ENCODE results near the gene EHBP1L1.

EHBP1L1 gene

GRCh38 chr11:65580031-65580692 lies 4.3 kb downstream of the EHBP1L1 start:
- no peak for DNase-seq

- DNase-seq, result no peak
Observed at GRCh38 chr11:65580756-65581155, 4.9 kb downstream of the EHBP1L1 start.

GRCh38 chr11:65581928-65582327 lies 6.1 kb downstream of the EHBP1L1 start:
- no peak for DNase-seq

DNA sequence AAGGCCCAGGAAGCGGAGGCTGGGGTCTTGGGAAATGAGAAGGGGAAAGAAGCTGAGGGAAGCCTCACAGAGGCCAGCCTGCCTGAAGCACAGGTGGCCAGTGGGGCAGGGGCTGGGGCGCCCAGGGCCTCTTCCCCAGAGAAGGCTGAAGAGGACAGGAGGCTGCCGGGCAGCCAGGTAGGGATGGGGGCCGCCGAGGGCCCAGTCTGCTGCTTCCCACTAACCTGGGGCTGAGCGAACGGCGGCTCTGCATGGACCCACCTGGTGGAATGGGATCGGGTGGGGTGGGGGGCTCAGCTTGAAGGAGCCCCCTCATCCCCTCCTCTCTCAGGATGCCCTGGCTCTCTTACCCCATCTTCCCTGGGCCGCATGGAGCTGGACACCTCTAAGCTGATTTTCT lies 7.7 kb downstream of the EHBP1L1 start:
- DNase-seq, result no peak

- DNase-seq, result no peak
Observed at GRCh38 chr11:65584106-65584505, 8.3 kb downstream of the EHBP1L1 start.

DNA sequence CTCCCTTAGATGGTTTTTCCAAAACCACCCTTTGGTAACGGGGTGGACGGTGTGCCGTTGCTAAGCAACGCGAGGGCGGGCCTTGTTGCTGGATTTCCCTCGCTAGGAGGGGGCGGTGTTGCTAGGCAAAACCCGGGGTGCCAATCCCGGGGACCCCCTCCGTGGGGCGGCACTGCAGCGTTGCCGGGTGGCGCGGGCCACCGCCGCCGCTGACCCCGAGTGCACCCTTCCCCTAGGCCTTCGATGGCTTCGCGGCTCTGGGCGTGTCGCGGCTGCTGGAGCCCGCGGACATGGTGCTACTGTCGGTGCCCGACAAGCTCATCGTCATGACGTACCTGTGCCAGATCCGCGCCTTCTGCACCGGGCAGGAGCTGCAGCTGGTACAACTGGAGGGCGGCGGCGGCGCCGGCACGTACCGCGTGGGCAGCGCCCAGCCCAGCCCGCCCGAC lies 8.9 kb downstream of the EHBP1L1 start:
- no peak for DNase-seq

GRCh38 chr11:65585396-65586246 lies 9.8 kb downstream of the EHBP1L1 start:
- no peak for DNase-seq

- no peak for DNase-seq
Observed at GRCh38 chr11:65586247-65586630, 10.4 kb downstream of the EHBP1L1 start.

DNA sequence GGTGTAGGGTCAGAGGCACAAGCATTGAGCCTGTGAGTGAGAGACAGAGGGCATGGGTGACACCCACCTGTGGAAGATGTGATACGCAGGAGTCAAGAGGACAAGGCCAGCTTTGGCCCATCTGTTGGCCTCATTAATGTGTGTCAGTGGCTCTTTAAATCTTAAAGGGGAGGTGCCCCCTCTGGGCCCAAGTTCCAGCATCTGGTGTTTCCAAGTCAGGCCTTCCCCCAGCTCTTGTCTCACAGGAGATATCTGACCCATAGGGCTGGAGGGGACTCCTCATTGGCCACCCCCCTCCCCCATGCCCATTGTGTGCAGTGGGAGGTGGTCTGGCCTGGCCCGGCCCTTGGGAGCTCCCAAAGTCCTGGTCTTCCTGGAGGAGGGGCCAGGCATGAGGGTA lies 10.8 kb downstream of the EHBP1L1 start:
- no peak for DNase-seq

DNA sequence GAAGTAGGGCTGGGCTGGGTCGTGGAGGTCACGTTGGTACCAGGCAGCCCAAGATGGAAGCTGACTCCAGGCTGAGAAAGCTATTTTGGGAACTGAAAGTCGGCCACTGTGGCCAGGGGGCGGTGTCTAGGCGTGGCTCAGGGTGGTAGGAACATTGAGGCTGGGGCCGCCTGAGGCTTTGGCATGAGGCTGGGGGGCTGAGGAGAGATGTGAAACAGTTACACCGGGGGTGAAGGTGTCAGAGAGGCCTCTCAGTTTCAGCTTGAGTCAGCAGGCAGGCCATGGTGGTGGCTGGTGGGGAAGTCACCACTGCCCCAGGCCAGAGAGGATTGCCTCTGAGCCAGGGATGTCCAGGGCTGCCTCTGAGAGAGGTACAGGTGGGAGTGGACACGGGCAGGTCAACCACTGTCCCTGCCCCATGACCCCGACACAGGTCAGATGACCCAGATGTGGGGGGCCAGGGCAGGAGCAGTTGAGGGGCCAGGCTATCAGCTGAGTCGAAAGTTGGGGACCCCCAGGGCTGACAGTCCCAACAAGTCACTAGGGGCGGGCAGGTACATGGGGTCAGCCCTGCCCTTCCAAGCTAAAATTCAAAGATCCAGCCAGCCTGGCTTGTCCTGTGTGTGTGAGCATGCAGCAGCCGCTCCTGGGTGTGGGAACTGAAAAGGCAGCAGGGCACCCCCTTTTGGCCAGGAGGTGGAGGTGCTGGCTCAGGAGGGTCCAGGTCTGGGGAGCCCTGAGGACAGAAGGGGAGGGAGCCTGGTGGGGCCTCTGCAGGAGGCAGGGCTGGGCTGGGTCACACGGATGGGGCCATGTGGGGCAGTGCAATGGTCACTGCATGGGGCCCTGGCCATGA lies 12.6 kb downstream of the EHBP1L1 start:
- DNase-seq, result no peak

- no peak for DNase-seq
Observed at GRCh38 chr11:65589444-65590239, 13.8 kb downstream of the EHBP1L1 start.

- no peak for DNase-seq
Observed at GRCh38 chr11:65590240-65590738, 14.4 kb downstream of the EHBP1L1 start.

- no peak for DNase-seq
Observed at GRCh38 chr11:65591939-65592857, 16.3 kb downstream of the EHBP1L1 start.

- no peak for DNase-seq
Observed at GRCh38 chr11:65592858-65593517, 17.1 kb downstream of the EHBP1L1 start.

DNA sequence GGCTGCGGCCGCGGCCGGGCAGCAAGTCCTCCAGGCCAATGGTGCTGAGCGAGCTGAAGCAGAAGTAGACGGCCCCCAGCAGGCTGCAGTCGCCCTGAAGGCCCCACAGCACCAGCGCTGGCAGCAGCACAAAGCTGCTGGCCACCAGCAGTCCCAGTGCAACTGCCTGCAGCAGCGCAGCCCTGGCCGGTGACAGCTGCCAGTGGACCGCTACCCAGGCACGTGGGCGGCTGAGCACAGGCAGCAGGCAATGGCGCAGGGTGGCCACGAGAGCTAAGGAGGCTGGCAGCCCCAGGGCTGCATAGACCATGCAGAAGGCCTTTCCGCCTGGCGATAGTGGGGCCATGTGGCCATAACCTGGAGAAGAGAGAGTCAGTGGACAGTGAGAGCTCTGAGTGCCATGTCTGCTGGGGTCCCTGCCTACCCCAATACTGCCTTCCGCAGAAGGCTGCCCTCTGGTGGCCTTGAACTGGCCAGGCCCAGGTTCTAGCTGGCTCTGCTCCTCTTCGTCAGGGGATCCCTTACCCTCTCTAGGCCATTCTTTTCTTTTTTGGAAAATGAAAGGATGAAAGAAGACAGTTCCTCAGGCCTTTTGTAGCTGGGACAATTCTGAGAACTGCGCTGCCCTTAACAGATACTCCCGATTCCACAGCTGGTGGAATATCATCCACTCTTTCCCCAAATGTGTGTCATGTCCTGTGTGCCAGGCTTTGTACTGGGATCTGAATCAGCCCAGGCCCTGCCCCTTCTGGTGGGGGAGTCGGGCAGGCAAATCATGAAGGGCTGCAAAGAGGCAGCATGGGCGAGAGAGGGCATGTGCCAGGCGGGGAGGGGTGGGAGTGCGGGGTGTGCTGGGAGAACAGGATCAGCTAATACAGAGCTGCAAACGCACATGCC lies 17.9 kb downstream of the EHBP1L1 start:
- no peak for DNase-seq

DNA sequence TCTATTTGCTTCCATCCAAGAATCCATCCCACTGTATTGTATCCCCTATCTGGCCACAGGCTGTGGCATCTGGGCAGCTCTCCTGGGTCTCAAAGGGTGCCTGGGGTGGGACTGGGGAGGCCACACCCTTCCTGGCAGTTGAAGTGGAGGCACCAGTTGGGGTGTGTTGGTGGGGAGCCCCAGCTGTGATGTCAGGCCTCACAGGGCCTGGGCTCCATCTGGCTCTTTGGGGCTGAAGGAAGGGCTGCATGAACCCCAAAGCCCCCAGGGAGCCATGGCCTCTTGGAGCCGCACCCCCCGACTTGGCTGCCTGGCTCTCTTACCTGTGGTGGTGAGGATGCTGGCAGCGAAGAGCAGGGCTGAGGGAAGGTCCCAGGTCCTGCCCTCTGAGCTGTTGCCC lies 19.3 kb downstream of the EHBP1L1 start:
- no peak for DNase-seq

DNA sequence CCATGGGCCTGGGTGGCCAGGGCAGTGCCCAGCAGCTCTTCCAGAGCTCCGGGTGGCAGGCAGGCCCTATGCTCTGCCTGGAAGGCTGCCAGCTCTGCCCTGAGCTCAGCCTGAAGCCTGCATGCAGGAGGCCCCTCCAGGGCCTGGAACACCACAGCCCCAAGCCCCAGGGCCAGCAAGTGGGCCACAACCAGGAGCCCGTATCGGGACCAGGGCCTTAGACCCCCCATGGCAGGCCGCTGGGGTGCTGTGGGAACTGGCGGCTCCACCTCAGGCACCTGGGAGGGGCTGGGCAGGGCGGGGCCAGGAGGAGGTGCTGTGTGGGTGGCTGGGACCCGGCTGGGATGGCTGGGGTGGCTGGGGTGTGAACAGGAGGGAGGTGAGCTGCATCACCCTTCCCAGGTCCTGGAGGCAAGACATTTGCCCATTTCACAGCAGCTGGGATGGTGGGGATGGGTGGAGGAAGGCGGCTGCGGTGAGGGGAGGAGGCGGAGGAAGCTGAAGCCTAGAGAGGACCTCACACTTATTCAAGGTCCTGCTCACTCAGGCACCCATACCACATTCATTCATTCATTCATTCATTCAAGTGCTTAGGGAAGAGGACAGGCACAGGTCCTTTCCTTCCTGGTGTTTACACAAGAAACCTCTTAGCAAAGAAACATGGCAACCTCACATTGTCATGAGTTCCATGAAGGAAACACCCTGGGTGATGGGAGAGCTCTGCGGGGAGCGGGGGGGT lies 19.9 kb downstream of the EHBP1L1 start, which contains the start of gene KCNK7:
TSS of gene KCNK7 (minus strand) at position 258 of the 739 bp plus-strand sequence. CDS start at position 230, 28 bp downstream.
- DNase-seq, result no peak

DNA sequence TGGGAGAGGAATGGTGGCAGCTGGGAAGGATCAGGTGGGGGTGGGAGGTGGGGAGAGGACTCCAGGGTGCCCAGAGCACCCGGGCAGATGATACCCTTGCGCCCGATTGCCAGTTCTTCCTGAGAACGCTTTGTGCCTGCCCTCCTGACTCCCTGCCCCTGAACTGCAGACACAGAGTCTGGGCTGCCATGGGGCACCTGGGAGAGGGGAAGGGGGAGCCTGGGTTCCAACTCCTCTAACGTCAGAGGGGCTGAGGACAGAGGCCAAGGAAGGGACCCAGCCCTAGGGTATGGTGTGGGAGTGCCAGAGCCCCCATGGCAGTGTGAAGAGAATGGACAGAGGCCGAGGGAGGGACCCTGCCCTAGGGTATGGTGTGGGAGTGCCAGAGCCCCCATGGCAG lies 20.7 kb downstream of the EHBP1L1 start:
- no peak for DNase-seq

DNA sequence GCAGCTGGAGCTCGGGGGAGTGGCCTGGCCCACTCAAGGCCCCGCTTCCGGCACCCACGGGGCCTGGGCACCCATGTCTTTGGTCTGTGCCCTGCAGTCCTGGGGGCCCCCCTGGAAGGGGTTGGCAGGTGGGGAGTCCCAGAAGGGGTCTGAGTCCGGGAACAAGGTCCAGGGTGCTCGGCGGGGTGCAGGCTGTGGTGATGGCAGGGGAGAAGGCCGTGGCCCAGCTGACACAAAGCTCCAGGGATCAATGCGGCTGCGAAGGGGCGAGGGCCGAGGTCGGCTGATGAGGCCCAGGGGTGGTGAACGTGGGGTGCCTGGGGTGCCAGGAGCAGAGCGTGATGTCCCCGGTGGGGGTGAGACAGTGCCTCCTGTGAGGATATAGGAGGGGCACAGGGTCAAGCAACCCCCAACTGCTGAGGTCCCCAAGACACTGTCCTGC lies 22.4 kb downstream of the EHBP1L1 start:
- DNase-seq, result no peak
